DND-41 (cell line): ENCODE data around the gene CLNK.

Experiments used
- CTCF ChIP-seq: IDR thresholded peaks from 2 replicates; pipeline ENCODE4 v1.5.1; 2012; ENCODE audit warnings: borderline replicate concordance, low read length, moderate library complexity, mild to moderate bottlenecking; ENCODE audit not compliant: poor library complexity, severe bottlenecking; ENCODE audit errors: extremely low read depth
- EZH2 ChIP-seq: IDR thresholded peaks from 3 replicates; pipeline ENCODE4 v1.6.1; 2012; ENCODE audit warnings: borderline replicate concordance, low read depth, mild to moderate bottlenecking, moderate library complexity, low read length, inconsistent platforms; ENCODE audit not compliant: severe bottlenecking

GRCh38 chr4:10696253-10696652 is 11.7 kb upstream of the CLNK start:
- TF ChIP-seq CTCF (no peak), EZH2 (no peak)
